Vagina (tissue), 2 donors: ENCODE measurements around the gene ATP5F1C. TPM values are rescaled to one million over a fixed set of nuclear protein-coding genes. Genes with fewer than 3 reads are reported as not detected.

Experiments
- DNase-seq, 2 donors: peaks; one replicate each; pipeline ENCODE4 v3.0.0-alpha.2; 2017; ENCODE audit errors: extremely low spot score in 2 of 2
- H3K27ac ChIP-seq: fragments of 200-600 bp; sonication (generic); one replicate; pipeline ENCODE4 v1.5.1; 2019
- H3K27me3 ChIP-seq: fragments of 200-600 bp; sonication (generic); one replicate; pipeline ENCODE4 v1.5.1; 2019
- H3K36me3 ChIP-seq, 2 donors: fragments of 200-600 bp; sonication (generic); one replicate each; pipeline ENCODE4 v1.5.1; 2017 to 2019
- H3K4me1 ChIP-seq: fragments of 200-600 bp; sonication (generic); one replicate; pipeline ENCODE4 v1.5.1; 2019
- H3K4me3 ChIP-seq, 2 donors: fragments of 200-600 bp; sonication (generic); 1 replicate in 1 of 2; 2 replicates in 1 of 2; pipeline ENCODE4 v1.5.1; 2016 to 2019
- H3K9me3 ChIP-seq: fragments of 200-600 bp; sonication (generic); one replicate; pipeline ENCODE4 v1.5.1; 2019
- POLR2A ChIP-seq, 2 donors: fragments of 450-650 bp; IDR thresholded peaks; one replicate each; pipeline ENCODE4 v1.6.1; 2017; ENCODE audit warnings: antibody characterized with exemption in 2 of 2, mild to moderate bottlenecking in 2 of 2, moderate library complexity in 2 of 2
- POLR2AphosphoS5 ChIP-seq, 2 donors: sonication (generic); formaldehyde crosslinking; IDR thresholded peaks; one replicate each; pipeline ENCODE4 v1.9.0; 2017; ENCODE audit warnings: antibody characterized with exemption in 2 of 2, mild to moderate bottlenecking in 2 of 2, low read depth in 1 of 2; ENCODE audit not compliant: insufficient read depth in 1 of 2
- intact Hi-C: fragments of 100-400 bp; cut with DNase I; formaldehyde crosslinking; loops from one replicate; pipeline ENCODE4 v1.15.1; 2023
- total RNA-seq: library from RNA; depleted of rRNA; stranded (reverse); fragments of >200 nt; gene quantifications from one replicate; pipeline ENCODE4 v1.2.3, GENCODE V29; 2016
- TF ChIP-seq, protein P1 (sequence below), 3 experiments: fragments of 450-650 bp in 2 of 3; fragments of 200-600 bp in 1 of 3; sonication (generic) in 1 of 3; IDR thresholded peaks; one replicate each; pipeline ENCODE4 v1.5.1; 2017 to 2019; ENCODE audit warnings: antibody characterized with exemption in 3 of 3, mild to moderate bottlenecking in 2 of 3, moderate library complexity in 2 of 3

Gene ATP5F1C
- total RNA-seq, 1 donor from 2014 or later: 188 TPM

GRCh38 chr10:7817576-7817975 lies 29.6 kb downstream of the ATP5F1C start:
- Histone ChIP-seq H3K9me3 (no peaks in the 10 kb centered on the region), H3K36me3 (no peaks in the 10 kb centered on the region), H3K27me3 (no peaks in the 10 kb centered on the region), H3K4me3 (peak overlapping the region; percentile 96), H3K4me1 (peaks cover 24% of the 10 kb centered on the region), H3K27ac (no peak overlapping the region)
- no peak for DNase-seq
- TF ChIP-seq POLR2A (IDR thresholded peaks at IDR 0.05): no peak
- no peak for TF ChIP-seq POLR2AphosphoS5 (IDR thresholded peaks at IDR 0.05; ENCODE audit: insufficient read depth in 1 of 2, low read depth in 1 of 2)
- TF ChIP-seq, protein P1, sequence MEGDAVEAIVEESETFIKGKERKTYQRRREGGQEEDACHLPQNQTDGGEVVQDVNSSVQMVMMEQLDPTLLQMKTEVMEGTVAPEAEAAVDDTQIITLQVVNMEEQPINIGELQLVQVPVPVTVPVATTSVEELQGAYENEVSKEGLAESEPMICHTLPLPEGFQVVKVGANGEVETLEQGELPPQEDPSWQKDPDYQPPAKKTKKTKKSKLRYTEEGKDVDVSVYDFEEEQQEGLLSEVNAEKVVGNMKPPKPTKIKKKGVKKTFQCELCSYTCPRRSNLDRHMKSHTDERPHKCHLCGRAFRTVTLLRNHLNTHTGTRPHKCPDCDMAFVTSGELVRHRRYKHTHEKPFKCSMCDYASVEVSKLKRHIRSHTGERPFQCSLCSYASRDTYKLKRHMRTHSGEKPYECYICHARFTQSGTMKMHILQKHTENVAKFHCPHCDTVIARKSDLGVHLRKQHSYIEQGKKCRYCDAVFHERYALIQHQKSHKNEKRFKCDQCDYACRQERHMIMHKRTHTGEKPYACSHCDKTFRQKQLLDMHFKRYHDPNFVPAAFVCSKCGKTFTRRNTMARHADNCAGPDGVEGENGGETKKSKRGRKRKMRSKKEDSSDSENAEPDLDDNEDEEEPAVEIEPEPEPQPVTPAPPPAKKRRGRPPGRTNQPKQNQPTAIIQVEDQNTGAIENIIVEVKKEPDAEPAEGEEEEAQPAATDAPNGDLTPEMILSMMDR (IDR thresholded peaks at IDR 0.05): no peak
- intact Hi-C loops: no loop called here

DNA sequence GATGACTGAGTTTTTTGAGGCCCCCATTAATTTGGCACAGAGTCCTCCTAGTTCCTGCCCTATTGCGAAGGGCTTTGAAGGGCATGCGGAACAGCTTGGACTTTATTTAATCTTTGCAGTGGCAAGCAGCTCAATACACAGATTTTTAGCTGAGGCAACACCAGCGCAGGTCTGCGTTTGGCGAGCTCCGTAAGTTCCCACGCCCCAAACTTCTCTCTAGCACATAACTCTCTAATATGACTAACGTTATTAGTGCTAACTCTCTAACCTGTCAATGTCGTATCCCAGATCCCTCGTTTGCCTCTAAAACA lies 30.0 kb downstream of the ATP5F1C start:
- no peak for DNase-seq
- TF ChIP-seq, protein P1 (IDR thresholded peaks at IDR 0.05): no peak
- TF ChIP-seq POLR2AphosphoS5 (IDR thresholded peaks at IDR 0.05; ENCODE audit: insufficient read depth in 1 of 2, low read depth in 1 of 2): no peak
- TF ChIP-seq POLR2A (IDR thresholded peaks at IDR 0.05): no peak
- Histone ChIP-seq H3K27me3 (no peaks in the 10 kb centered on the region), H3K4me1 (peaks cover 24% of the 10 kb centered on the region), H3K9me3 (no peaks in the 10 kb centered on the region), H3K4me3 (peak overlapping the region; percentile 96), H3K27ac (no peak overlapping the region), H3K36me3 (no peaks in the 10 kb centered on the region)
- intact Hi-C loops: no loop called here

GRCh38 chr10:7818295-7819120 lies 30.5 kb downstream of the ATP5F1C start, which contains the start of gene TAF3:
Gene TAF3 (plus strand): TSS chr10:7818505. CDS start chr10:7818710, 205 bp downstream.
- Histone ChIP-seq H3K4me1 (peaks cover 24% of the 10 kb centered on the region), H3K4me3 (peak within 1 kb of the TSS; percentile 96), H3K27me3 (no peaks in the 10 kb centered on the region), H3K36me3 (no peaks in the 10 kb centered on the region), H3K9me3 (no peaks in the 10 kb centered on the region), H3K27ac (peak within 1 kb of the TSS; percentile 62)
- intact Hi-C loops: no loop called here
- TF ChIP-seq, protein P1 (IDR thresholded peaks at IDR 0.05): no peak
- TF ChIP-seq POLR2AphosphoS5 (IDR thresholded peaks at IDR 0.05; ENCODE audit: insufficient read depth in 1 of 2, low read depth in 1 of 2) (peak; percentile 87 to 91), POLR2A (IDR thresholded peaks at IDR 0.05) (peak in 1 of 2 donors; percentile 25)
- DNase-seq: no peak

GRCh38 chr10:7819121-7819460 lies 31.1 kb downstream of the ATP5F1C start:
- intact Hi-C loops: no loop called here
- Histone ChIP-seq H3K27me3 (no peaks in the 10 kb centered on the region), H3K9me3 (no peaks in the 10 kb centered on the region), H3K36me3 (peaks cover 0 to under 1% of the 10 kb centered on the region in 2 donors), H3K4me1 (peaks cover 24% of the 10 kb centered on the region), H3K4me3 (peak overlapping the region; percentile 96), H3K27ac (peak overlapping the region; percentile 62)
- TF ChIP-seq POLR2A (IDR thresholded peaks at IDR 0.05) (no peak), POLR2AphosphoS5 (IDR thresholded peaks at IDR 0.05; ENCODE audit: insufficient read depth in 1 of 2, low read depth in 1 of 2) (no peak)
- TF ChIP-seq, protein P1 (IDR thresholded peaks at IDR 0.05): no peak
- DNase-seq: no peak

DNA sequence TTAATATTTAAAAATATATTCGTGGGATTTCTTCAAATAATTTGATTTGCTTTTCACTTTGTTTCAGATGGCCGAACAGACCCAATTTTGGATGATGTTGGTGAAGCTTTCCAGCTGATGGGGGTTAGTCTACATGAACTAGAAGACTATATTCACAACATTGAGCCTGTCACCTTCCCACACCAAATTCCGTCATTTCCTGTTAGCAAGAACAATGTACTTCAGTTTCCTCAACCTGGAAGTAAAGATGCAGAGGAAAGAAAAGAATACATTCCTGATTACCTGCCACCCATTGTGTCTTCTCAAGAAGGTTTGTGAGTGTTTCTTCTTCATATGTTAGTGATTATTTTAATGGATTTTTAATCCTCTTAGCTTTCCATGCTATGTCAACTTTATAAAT lies 36.3 kb downstream of the ATP5F1C start:
- Histone ChIP-seq H3K4me1 (peaks cover 17% of the 10 kb centered on the region), H3K9me3 (no peaks in the 10 kb centered on the region), H3K27ac (no peak overlapping the region), H3K36me3 (peaks cover 0 to 27% of the 10 kb centered on the region in 2 donors), H3K27me3 (no peaks in the 10 kb centered on the region), H3K4me3 (no peak overlapping the region)
- TF ChIP-seq POLR2A (IDR thresholded peaks at IDR 0.05): no peak
- no peak for TF ChIP-seq POLR2AphosphoS5 (IDR thresholded peaks at IDR 0.05; ENCODE audit: insufficient read depth in 1 of 2, low read depth in 1 of 2)
- TF ChIP-seq, protein P1 (IDR thresholded peaks at IDR 0.05): no peak
- intact Hi-C loops: no loop called here
- DNase-seq: no peak
